Left renal pelvis (tissue), 4 donors: Measurements from ENCODE around the gene LRRC61. TPM values are rescaled to one million over a fixed set of nuclear protein-coding genes. Genes with fewer than 3 reads are reported as not detected.

Experiments used
- DNase-seq, 4 donors: peaks; one replicate each; pipeline ENCODE4 v3.0.0-alpha.2; 2013; ENCODE audit warnings: low read depth in 4 of 4, low spot score in 3 of 4
- polyA plus RNA-seq, 4 donors: library from polyadenylated mRNA; unstranded; fragments of 120-200 nt; gene quantifications; one replicate each; pipeline ENCODE4 v1.2.1, GENCODE V29; 2013; ENCODE audit not compliant: insufficient read length in 4 of 4

Gene LRRC61
- polyA plus RNA-seq, 4 donors: 13.0 to 30.0 (median 22.4) TPM

GRCh38 chr7:150329331-150330120 lies 6.4 kb downstream of the LRRC61 start:
- no peak for DNase-seq

- no peak for DNase-seq
Observed at GRCh38 chr7:150330211-150330885, 7.2 kb downstream of the LRRC61 start.

- no peak for DNase-seq
Observed at GRCh38 chr7:150332852-150333635, 9.9 kb downstream of the LRRC61 start.

- no peak for DNase-seq
Observed at GRCh38 chr7:150333659-150334058, 10.5 kb downstream of the LRRC61 start.

GRCh38 chr7:150334108-150334507 lies 11.0 kb downstream of the LRRC61 start:
- DNase-seq: no peak

GRCh38 chr7:150335108-150335773 lies 12.1 kb downstream of the LRRC61 start:
- no peak for DNase-seq

- DNase-seq: no peak
Observed at GRCh38 chr7:150335774-150336112, 12.6 kb downstream of the LRRC61 start.

- no peak for DNase-seq
Observed at GRCh38 chr7:150336746-150337145, 13.6 kb downstream of the LRRC61 start.

GRCh38 chr7:150337179-150337578 lies 14.0 kb downstream of the LRRC61 start:
- no peak for DNase-seq

- DNase-seq: no peak
Observed at GRCh38 chr7:150337659-150338081, 14.5 kb downstream of the LRRC61 start.

- DNase-seq: no peak
Observed at GRCh38 chr7:150338166-150338829, 15.1 kb downstream of the LRRC61 start.

GRCh38 chr7:150339409-150339809 lies 16.3 kb downstream of the LRRC61 start:
- DNase-seq: no peak

- no peak for DNase-seq
Observed at GRCh38 chr7:150340024-150340749, 17.0 kb downstream of the LRRC61 start.

- no peak for DNase-seq
Observed at GRCh38 chr7:150340875-150341262, 17.7 kb downstream of the LRRC61 start.

GRCh38 chr7:150341263-150342120 lies 18.3 kb downstream of the LRRC61 start, which contains the start of gene RARRES2:
TSS of gene RARRES2 (minus strand) at chr7:150341629. CDS start at chr7:150340609, 1,020 bp downstream.
- DNase-seq: no peak

GRCh38 chr7:150342121-150342408 lies 18.9 kb downstream of the LRRC61 start:
- no peak for DNase-seq

- DNase-seq: no peak
Observed at GRCh38 chr7:150343225-150343624, 20.1 kb downstream of the LRRC61 start.

GRCh38 chr7:150344299-150344698 lies 21.1 kb downstream of the LRRC61 start:
- DNase-seq: no peak

GRCh38 chr7:150345012-150345411 lies 21.9 kb downstream of the LRRC61 start:
- no peak for DNase-seq
